GM19452 (cell line): ENCODE data around the gene SLC36A4.
"Not testable (repeated sequence)": the region's sequence is repeated elsewhere in the genome, so short reads cannot be mapped to it uniquely, and the experiment has no call there.

ENCODE experiments used
- ATAC-seq: cut with Tn5 transposase; IDR thresholded peaks from one replicate; pipeline ENCODE4 v1.9.1; 2021; ENCODE audit not compliant: unreplicated experiment

SLC36A4 gene

GRCh38 chr11:93123351-93123898 lies 74.4 kb downstream of the SLC36A4 start:
- ATAC-seq, result no peak

DNA sequence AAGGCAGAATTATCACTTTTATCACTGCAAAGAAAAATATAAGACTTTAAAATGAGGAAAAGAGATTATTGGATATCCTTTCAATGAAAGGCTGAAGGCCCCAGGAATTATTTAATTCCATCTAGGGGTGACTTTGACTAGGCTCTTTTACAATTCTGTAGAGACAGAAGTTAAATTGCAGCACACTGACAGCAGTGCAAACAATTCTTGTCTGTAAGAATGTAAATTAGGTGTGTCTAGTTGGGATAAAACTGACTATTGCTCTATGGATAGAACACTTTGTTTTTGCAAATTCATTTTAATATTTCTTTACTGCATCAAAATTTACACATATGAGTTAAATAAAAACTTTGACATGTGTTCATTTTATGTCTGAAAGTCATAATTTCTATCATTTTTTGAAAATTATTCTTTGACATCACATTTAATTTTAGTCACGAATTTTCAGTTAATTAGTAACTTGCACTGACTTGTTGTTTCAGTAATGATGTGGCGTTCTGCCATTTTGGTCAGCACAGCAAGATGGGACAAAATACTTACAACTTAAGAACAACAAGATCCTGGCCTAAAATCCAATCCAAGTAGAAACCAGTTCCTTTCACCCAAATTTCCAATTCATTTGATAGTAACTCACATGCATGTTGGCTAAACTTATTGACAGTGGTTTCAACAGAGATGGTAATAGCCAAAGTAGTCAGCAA lies 75.1 kb downstream of the SLC36A4 start:
- no peak for ATAC-seq

GRCh38 chr11:93118276-93118675 lies 79.5 kb downstream of the SLC36A4 start:
- ATAC-seq, result no peak

DNA sequence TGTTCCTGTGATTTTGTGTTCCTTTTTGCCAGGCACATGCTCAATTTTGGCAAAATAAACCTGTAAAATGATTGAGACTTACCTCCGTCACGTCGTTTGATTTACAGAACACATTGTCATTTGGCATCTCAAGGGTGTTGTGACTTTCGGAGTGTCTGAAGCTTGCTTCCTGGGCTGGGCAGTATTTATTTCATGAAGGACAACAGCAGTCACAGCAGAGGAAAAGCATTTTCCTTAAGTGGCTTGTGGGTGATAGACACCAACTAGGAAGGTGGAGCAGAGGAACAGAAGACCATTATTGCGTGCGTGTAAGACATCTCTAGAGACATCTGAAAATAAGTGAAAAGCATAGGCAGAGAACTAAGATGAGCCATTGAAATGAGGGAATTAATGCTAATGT lies 80.2 kb downstream of the SLC36A4 start:
- no peak for ATAC-seq

GRCh38 chr11:93116641-93117441 lies 81.0 kb downstream of the SLC36A4 start:
- no peak for ATAC-seq

DNA sequence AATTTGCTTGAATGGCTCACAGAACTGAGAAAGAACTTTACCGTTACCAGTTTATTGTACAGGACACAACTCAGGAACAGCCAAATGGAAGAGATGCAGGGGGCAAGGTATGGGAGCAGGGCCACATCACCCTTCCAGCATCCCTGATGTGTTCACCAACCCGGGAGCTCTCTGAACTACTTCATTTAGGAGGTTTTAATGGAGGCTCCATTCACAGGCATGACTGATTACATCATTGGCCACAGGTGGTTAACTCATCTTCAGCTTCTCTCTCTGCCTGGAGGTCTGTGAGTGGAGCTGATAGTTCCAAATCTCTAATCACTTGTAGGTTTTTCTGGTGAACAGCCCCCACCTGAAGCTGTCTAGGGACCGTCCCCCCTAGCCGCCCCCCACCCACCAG lies 83.5 kb downstream of the SLC36A4 start:
- ATAC-seq, result no peak

DNA sequence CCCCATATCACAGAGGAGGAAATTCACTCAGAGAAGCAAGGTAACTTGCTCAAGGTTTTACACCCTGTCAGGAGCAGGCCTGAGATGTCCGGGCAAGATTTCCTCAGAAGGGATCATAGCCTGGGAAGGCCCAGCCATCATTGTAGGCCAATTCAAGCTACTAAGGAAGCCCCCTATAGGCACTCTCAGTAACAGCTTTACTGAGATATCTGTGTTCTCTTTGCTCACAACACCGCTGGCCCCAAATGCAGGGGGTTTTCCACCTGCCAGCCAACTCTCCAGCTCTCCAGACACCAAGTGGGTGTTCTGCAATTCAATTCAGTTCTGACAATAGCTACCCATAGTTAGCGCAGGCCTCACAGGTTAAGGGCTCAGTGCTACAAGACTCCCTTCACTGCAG lies 84.0 kb downstream of the SLC36A4 start:
- ATAC-seq, result no peak

DNA sequence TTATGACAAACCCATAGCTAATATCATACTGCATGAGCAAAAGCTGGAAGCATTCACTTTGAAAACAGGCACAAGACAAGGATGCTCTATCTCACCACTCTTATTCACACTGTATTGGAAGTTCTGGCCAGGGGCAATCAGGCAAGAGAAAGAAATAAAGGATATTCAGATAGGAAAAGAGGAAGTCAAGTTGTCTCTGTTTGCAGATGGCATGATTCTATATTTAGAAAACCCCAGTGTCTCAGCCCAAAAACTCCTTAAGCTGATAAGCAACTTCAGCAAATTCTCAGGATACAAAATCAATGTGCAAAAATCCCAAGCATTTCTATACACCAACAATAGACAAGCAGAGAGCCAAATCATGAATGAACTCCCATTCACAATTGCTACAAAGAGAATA lies 86.6 kb downstream of the SLC36A4 start:
- not testable (repeated sequence) for ATAC-seq

GRCh38 chr11:93100211-93100610 lies 97.6 kb downstream of the SLC36A4 start:
- ATAC-seq, result no peak

DNA sequence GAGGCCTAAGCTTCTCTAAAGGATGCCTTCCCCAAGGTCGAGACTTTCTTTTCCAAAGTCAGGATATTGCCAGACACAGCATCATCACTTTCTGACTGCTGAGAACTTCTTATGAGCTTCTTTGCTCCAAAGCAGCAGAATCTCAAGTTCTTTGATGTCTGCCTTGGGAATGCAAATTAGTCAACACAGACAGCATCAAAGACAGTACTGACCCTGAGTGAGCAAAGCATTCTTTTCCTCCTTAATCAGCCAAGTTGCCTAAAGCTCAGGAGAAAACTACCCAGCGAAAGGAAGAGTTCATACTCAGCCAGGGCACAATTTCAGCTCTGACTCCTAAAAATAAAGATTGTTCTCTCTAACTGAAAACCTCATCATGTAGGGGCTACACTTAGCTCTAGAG lies 98.0 kb downstream of the SLC36A4 start:
- ATAC-seq, result no peak
